Amniotic stem cell (primary cell): ENCODE measurements around the gene CDH23.

Experiments used
- DNase-seq: peaks from one replicate; lab custom pipeline; 2025; lab: John Stamatoyannopoulos, UW

CDH23 gene

GRCh38 chr10:71423250-71423649 is 26.5 kb downstream of the CDH23 start:
- no peak for DNase-seq

GRCh38 chr10:71423901-71424300 is 27.2 kb downstream of the CDH23 start:
- no peak for DNase-seq

DNA sequence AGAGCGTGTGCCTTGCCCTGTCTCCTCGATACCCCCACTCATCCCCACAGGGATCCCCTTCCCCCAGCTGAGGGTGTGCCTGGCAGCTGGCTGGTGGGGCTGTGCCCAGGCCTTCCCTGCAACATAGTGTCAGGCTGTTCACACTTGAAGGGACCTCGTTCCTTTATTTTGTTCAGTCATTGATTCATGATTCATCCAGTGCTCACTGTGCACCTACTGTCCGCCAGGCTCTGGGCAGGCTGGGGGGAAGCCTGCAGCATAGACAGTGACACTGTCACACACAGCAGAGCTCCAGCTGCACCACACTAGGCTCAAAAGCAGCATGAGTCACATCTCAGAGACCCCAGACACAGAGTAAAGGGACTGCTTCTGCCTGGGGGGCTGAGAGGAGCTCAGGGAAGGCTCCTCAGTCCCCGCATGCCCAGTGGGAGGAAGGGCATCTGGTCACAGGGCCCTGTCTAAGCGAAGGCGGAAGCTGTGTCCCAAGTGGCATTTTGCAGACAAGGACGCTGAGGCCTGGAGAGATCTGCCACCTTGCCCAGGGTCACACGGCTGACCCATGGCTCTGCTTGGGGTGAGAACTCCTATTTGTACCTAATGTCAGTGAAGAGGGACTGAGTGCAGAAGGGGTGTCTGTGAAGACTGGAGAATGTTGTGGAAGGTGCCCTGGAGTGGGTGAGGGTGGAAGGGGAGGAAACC is 27.9 kb downstream of the CDH23 start:
- no peak for DNase-seq

GRCh38 chr10:71426058-71426605 is 29.4 kb downstream of the CDH23 start:
- DNase-seq, result no peak

- no peak for DNase-seq
Measured at GRCh38 chr10:71427246-71427645, 30.5 kb downstream of the CDH23 start.

GRCh38 chr10:71429304-71429703 is 32.6 kb downstream of the CDH23 start:
- no peak for DNase-seq

DNA sequence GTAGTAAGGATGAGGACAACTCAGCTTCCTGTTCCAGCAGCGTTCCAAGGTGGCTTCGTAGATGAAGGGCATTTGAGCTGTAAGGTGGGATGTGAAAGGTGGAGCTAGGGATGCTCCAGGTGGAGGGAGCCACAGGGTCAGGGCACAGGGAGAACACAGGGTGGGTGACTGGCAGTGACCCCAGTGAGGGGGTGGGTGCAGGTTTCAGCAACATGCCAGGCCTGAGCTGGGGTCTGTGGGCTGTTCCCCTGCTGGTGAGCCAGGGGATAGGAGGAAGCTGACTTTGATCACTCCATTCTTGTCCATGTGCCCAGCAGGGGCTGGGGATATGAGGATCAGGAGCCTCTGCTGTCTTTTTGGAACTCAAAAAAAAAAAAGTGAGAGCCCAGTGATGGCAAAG is 33.2 kb downstream of the CDH23 start:
- DNase-seq, result no peak

- DNase-seq, result no peak
Measured at GRCh38 chr10:71431239-71432100, 34.8 kb downstream of the CDH23 start.

DNA sequence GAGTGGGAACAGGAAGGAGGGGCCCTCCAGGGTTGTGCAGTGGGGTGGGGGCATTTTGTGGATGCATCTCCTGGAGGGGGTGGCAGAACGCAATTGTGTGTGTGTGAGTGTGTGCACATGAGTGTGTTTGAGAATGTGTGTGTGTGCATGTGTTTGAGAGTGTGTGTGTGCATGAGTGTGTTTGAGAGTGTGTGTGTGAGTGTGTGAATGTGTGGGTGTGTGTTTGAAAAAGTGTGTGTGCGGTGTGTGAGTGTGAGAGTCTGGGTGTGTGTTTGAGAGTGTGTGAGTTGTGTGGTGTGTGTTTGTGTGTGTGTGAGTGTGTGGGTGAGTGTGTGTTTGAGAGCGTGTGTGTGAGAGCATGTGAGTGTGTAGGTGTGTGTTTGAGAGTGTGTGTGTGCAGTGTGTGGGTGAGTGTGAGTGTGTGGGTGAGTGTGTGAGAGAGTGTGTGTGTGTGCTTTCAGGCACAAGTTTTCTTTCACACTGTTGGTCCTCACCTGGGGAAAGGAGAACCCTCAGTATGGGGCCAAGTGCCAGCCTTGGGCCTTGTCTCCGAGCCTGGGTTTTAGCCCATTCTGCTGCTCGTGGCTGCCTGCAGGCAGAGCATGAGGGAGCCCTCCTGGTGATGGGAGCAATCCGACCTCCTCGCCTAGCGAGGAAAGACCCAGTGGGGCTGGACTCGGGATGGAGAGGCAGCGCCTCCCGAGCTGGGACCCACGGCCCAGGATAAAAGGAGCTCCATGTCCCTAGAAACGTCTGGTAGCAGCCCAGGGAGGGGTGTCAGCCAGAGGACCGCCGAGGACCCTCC is 35.6 kb downstream of the CDH23 start:
- no peak for DNase-seq

DNA sequence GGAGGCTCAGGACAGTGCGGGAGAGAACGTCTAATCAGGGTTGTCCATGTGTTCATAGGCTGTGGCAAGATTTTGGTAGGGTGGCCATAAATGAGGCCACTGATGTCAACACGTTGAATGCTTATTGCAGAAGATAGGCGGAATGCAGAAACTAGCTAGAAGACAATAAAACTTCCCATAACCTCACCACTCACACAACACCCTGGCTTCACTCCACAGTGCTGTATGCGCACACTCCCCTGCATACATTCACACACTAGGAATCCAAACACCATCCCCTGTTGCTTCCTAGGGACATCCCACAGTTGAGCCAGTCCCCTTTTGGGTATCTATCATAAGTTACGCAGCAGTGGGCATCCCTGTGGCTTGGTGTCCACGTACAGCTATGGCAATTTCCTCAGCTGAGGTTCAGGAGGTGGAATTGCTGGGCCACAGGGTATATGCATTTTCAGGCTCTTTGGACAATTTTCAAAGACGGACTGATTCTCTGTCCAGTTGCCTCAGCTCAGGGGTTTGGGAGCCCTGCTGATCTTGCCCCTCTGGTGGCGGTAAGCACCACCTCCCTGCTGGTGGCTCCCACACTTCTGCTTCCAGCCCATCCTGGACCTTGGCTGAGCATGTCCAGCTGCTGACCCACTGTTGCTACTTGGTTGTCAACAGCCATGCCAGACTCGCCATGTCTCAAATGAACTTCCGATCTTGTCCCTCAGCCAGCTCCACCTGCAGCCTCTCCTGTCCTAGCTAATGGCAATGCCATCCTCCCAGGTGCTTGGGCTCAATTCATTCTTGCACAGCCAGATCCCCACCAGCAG is 36.4 kb downstream of the CDH23 start:
- DNase-seq, result no peak

DNA sequence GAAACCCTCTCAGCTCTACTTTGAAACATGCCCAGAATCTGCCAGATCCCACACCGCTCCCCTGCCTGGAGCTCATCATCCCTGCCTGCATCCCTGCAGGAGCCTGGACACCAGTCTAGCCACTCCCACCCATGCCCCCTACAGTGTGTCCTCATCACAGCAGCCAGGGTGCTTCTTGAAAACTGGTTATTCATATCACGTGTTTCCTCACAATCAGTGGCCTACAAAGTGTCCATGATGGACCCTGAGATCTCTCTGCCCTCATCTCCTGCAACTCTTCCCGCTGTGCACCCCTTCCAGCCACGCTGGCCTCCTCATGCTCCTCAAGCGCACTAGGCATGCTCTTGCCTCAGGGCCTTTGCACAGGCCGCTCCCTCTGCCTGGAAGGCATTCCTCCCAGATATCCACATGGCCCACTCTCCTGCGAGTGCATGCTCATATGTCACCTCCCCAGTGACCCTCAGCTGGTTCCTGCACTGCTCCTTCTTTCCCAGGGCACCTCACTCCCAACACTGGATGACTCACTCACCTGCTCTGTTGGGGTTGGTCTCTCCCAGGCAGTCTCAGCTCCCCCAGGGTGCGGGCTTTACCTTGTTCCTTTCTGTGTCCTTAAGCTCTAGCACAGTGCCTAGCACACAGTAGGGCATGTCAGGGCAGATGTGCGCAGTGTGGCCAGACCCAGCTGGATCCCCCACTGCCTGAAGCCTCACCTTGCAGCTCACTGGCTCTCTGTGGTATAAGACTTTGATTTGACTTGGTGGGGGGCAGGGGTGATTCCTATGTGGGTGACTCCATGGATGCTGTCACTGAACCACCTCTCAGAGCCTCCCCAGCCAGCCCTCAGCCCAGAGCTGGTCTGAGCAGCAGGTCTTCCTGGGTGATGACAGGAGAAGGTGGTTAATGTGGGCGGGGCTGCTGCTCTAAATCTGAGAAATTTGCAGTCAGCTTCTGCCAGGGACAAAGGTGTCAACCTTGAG is 37.3 kb downstream of the CDH23 start:
- DNase-seq, result no peak

DNA sequence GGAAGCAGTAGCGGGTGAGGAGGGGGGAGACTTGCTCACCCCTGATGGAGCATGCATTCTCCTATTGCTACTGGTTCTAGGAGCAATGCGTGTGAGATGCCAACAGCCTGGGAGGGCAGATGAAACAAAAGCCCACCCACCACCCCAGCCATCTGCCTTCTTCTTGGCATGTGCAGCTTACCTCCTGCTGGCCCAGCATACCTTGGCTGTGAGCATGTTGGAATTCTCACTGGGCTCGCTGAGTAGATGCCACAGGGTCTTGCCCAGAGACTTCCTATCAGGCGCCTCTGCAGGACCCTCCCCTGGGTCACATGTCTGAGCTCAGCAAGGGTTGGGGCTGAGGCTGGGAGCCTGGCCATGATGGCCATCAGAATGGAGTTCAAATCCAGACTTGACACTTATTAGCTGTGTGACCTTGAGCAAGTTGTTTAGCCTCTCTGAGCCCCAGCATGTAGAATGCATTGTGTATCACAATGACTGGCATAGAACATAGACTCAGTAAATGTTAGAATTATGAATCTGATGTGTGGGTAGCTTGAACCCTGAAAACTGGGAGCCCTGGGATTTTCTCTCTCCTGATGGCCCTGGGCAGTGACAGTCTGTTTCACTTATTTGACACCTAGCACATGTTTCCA is 38.2 kb downstream of the CDH23 start:
- no peak for DNase-seq

- DNase-seq, result no peak
Measured at GRCh38 chr10:71435571-71436267, 39.0 kb downstream of the CDH23 start.

DNA sequence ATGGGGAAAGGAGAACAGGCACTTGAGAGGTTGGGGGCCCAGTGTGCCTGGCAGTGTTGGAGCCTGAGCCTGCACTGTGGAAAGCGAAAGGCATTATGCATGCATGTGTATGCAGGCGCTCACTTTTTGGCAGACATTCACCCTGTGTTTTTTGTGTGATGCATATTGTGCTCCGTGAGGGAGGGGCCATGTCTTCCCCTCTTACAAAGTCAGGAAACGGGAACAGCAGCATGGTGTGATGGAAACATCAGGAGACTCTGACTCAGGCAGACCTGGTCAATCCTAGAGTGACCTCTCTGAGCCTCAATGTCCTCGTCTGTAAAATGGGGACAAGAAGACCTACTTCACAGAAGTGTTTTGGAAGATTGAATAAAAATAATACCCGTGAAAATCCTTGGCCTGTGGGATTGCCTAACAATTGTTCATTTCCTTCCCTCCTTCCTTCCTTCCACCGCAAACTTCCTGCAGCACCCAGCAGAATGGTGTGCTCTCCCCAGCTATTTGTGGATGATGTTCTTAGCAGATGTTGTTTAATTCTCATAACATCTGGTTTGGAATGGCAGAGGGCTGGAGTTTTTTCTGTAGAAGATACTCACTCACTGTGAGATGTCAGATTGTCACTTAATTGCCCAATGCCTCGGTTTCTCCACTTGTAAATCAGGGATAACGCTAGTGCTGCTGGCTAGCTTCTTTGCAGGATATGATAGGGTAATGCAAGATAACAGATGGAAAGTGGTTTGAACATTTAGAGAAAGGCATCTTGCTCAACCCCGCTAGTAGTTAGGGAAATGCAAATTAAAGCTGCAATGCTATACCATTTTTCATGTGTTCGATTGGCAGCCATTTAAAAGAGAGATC is 39.8 kb downstream of the CDH23 start:
- no peak for DNase-seq

- no peak for DNase-seq
Measured at GRCh38 chr10:71437537-71438092, 40.9 kb downstream of the CDH23 start.

DNA sequence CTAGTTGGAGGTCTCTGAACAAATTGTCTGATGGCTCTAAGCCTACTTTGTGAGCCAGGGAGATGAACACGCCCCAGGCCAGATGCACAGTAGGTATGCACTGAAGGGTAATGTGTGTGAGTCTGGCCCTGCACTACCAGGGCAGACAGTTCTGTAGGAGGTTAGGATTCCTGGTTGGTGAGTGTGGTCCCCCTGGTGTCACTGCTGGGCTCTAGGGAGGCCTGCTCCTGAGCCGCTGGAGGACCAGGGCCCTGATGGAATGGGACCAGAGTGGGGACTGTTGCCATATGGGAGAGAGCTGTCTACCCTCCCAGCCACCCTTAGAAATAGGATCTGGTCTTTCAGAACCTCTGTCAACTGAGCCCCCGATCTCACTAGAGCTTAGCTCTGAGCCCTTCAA is 42.0 kb downstream of the CDH23 start:
- DNase-seq, result no peak

- DNase-seq, result no peak
Measured at GRCh38 chr10:71439670-71440425, 43.1 kb downstream of the CDH23 start.
